ENCODE measurements around the gene KCNJ11. TPM values are rescaled to one million over a fixed set of nuclear protein-coding genes. Genes with fewer than 3 reads are reported as not detected.

The KCNJ11 gene
- polyA plus RNA-seq, 3 donors = 1.5 to 12.3 (median 1.7) TPM

DNA sequence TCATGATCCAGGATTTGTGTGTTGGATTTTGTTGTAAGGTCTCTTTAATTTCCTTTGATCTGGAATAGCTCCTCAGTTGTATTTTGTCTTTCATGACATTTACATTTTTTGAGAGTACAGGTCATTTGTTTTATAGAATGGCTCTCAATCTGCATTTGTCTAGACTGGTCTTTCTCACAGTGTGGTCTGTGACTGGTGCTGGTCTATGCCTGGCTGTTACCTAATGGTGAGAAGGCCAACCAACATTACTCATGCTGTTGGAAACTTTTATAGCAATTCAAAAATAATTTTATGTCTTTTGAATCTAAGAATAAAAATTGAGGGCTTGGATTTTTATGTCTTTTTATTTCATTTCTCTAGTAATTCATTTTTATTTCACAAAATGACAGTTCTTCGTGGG is 40.8 kb downstream of the KCNJ11 start:
- WGBS, 3 donors = 88 to 94% (median 88%) methylated on average over 1 of the region's 1 CpG
- no peak overlapping the region for H3K27ac ChIP-seq (ENCODE audit: low read depth, low read length)

DNA sequence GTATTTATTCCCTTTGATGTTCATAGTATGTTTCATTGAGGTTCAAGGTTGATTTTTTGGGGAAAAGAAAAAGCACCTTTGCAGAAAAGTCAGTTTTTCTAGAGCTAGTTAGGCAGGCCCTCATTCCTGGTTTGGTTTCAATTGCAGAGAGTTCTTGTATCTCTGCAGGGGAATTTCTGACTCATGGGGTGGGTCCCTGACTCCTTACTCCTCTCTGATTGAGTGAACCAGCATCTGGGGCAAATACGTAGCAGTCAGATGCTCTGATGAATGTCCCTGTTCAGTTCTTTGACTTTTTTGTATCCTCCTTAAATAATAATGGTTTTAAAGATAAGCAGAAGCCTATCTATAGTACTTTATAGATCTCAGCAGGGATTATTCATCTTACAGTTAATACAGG is 44.6 kb downstream of the KCNJ11 start:
- WGBS, 3 donors = 66 to 91% (median 74%) methylated on average over 1 of the region's 1 CpG
- H3K27ac ChIP-seq (ENCODE audit: low read depth, low read length) = no peak overlapping the region

DNA sequence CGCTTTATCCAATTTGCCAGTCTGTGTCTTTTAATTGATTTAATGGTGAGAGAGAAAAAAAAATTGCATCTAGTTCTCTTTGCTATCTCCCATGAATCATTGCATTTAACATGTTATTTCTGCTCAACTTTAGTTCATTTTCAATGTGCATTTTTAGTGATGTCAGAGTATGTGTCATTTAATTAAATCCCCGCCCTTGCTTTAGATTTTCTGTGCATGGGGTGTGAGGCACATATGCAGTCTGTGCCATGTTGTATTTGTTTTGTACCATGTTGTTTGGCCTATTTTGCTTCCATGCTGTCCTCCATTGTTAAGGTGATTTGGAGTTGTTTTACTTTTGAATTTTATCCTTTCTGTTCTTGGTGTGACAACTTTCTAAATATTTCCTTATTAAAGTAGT is 45.2 kb downstream of the KCNJ11 start:
- no peak overlapping the region for H3K27ac ChIP-seq (ENCODE audit: low read depth, low read length)
- 93 to 98% (median 96%) methylated on average over 2 of the region's 2 CpGs for WGBS, 3 donors

Other genes starting within 250 kb of the KCNJ11 start
- gene PIK3C2A, start 180.7 kb downstream of the KCNJ11 start, polyA plus RNA-seq = 10 to 100 TPM in 2 of 3 donors, 1 to 10 TPM in 1; 6.2 to 16.8 (median 11.5) TPM
- 10 to 100 TPM; 34.7 to 88.2 (median 69.5) TPM for gene NUCB2, start 111.9 kb downstream of the KCNJ11 start, polyA plus RNA-seq
- gene NCR3LG1, start 36.9 kb downstream of the KCNJ11 start, polyA plus RNA-seq = 1 to 10 TPM in 1 of 3 donors, under 1 TPM in 2; 0.43 to 1.5 (median 0.45) TPM
- 10 to 100 TPM in 1 of 3 donors, 1 to 10 TPM in 2; 1.7 to 44.4 (median 2.4) TPM for gene ABCC8, start 88.2 kb upstream of the KCNJ11 start, polyA plus RNA-seq
- gene USH1C, start 155.8 kb upstream of the KCNJ11 start, polyA plus RNA-seq = 1 to 10 TPM in 2 of 3 donors, under 1 TPM in 1; 0.67 to 1.8 (median 1.4) TPM
- gene OTOG, start 158.6 kb upstream of the KCNJ11 start, polyA plus RNA-seq = not detected